Measurements from ENCODE around the gene CD300LF. TPM values are rescaled to one million over a fixed set of nuclear protein-coding genes. Genes with fewer than 3 reads are reported as not detected.

Gene CD300LF
- total RNA-seq, 1 donor from 2014 or later = 66.2 TPM

DNA sequence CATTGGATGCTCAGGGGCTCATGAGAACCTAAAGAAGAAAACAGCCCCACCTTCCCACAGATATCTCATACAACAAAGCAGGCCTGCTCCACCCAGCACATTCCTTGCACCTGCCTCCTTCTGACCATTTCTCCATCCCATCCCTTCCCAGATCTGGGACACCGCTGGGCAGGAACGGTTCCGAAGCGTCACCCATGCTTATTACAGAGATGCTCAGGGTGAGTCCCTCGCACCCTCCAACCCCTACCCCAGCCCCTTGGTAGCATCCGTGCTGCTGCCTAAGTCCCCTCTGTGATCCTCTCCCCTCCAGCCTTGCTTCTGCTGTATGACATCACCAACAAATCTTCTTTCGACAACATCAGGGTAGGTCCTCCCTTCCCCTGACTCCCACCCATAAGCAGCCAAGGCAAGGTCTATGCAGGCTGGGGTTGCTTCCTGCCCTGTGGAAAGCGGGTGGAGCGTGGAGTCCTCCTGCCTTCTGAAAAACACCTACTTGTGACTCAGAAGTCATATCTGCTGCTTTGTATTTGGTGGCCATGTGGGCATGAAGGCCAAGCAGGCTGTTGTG lies 30.3 kb upstream of the CD300LF start:
- peaks cover 21% of the 10 kb centered on the region for H3K27me3 ChIP-seq (ENCODE audit: low read depth)
- peaks cover 74% of the 10 kb centered on the region for H3K4me1 ChIP-seq
- no peak overlapping the region for H3K4me3 ChIP-seq
- H3K9me3 ChIP-seq = no peaks in the 10 kb centered on the region
- DNase-seq = no peak
- no peaks in the 10 kb centered on the region for H3K36me3 ChIP-seq
- TF ChIP-seq, protein P1, sequence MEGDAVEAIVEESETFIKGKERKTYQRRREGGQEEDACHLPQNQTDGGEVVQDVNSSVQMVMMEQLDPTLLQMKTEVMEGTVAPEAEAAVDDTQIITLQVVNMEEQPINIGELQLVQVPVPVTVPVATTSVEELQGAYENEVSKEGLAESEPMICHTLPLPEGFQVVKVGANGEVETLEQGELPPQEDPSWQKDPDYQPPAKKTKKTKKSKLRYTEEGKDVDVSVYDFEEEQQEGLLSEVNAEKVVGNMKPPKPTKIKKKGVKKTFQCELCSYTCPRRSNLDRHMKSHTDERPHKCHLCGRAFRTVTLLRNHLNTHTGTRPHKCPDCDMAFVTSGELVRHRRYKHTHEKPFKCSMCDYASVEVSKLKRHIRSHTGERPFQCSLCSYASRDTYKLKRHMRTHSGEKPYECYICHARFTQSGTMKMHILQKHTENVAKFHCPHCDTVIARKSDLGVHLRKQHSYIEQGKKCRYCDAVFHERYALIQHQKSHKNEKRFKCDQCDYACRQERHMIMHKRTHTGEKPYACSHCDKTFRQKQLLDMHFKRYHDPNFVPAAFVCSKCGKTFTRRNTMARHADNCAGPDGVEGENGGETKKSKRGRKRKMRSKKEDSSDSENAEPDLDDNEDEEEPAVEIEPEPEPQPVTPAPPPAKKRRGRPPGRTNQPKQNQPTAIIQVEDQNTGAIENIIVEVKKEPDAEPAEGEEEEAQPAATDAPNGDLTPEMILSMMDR (IDR thresholded peaks at IDR 0.05) = no peak
- H3K27ac ChIP-seq = no peak overlapping the region
- intact Hi-C loops (cut with DNase I) = no loop called here
- ATAC-seq = no peak

DNA sequence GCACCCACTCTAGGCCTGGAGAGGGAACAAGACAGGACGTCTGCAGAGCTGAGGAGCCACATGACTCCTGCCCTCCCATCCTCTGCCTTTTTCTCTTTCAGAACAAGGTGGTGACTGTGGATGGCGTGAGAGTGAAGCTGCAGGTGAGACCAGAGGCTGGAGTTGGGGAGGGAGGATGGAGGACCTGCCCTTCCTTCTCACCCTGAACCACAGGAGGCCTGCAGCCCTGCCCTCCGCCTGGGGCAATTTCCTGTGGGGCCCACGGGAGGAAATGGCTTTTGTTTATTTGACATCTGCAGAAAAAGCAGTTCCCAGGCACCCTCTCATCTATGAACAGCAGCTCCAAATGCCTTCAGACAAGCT lies 29.4 kb upstream of the CD300LF start:
- DNase-seq = no peak
- TF ChIP-seq, protein P1 (IDR thresholded peaks at IDR 0.05) = no peak
- Histone ChIP-seq H3K27me3 (ENCODE audit: low read depth) (peaks cover 31% of the 10 kb centered on the region), H3K9me3 (no peaks in the 10 kb centered on the region), H3K27ac (peak overlapping the region; percentile 46), H3K4me1 (peaks cover 74% of the 10 kb centered on the region), H3K4me3 (no peak overlapping the region), H3K36me3 (no peaks in the 10 kb centered on the region)
- intact Hi-C loops (cut with DNase I) = no loop called here
- ATAC-seq = no peak

DNA sequence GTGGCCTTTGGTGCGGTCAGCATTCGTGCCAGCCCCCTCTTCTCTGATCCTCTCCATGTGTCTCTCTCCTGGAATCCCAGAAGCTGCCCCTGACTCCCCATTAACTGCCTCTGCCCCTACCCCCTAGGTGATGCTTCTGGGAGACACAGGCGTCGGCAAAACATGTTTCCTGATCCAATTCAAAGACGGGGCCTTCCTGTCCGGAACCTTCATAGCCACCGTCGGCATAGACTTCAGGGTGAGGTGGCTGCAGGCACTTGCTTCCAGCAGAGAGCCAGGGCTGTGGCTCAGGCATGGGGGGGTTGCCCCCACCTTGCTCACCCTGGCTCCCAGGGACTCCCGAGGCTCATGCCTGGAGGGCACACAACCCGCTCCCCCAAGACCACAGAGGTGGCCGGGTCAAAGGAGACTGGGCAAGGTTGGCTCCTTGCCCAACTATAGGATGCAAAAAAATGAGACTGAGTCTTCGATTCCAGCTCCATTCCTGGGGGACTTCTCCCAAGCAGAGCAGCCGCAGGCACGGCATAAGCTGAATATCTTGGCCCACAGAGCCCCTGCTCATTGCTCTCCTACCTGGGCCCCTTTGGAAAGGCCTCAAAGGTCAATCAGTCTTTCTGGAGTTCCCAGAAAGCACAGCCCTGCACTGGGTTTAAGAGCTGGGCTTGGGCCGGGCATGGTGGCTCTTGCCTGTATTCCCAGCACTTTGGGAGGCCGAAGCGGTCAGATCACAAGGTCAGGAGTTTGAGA lies 28.1 kb upstream of the CD300LF start:
- Histone ChIP-seq H3K36me3 (no peaks in the 10 kb centered on the region), H3K4me1 (peaks cover 74% of the 10 kb centered on the region), H3K9me3 (no peaks in the 10 kb centered on the region), H3K27ac (no peak overlapping the region), H3K27me3 (ENCODE audit: low read depth) (peaks cover 31% of the 10 kb centered on the region), H3K4me3 (no peak overlapping the region)
- intact Hi-C loops (cut with DNase I) = no loop called here
- TF ChIP-seq, protein P1 (IDR thresholded peaks at IDR 0.05) = no peak
- DNase-seq (no peak), ATAC-seq (no peak)

DNA sequence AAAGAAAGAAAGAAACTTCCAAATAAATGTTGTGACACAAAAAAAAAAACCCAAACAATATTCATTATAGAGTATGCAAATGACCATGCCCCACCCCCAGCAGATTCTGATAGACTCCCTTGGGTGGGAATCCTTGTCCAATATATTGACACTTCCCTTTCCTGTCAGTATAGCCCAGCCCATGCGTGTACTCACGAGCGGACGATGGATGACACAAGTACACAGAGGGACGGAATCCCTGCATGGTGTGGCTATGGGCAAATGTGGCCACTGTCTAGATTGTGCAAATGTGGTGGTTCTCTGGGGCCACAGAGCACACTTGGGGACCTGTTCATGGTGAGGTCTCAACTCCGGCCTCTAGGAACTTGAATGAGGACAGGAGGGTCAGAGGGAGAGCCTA lies 27.4 kb upstream of the CD300LF start:
- Histone ChIP-seq H3K4me3 (no peak overlapping the region), H3K9me3 (no peaks in the 10 kb centered on the region), H3K36me3 (no peaks in the 10 kb centered on the region), H3K27me3 (ENCODE audit: low read depth) (peaks cover 31% of the 10 kb centered on the region), H3K27ac (no peak overlapping the region), H3K4me1 (peaks cover 67% of the 10 kb centered on the region)
- TF ChIP-seq, protein P1 (IDR thresholded peaks at IDR 0.05) = no peak
- ATAC-seq (no peak), DNase-seq (no peak)
- intact Hi-C loops (cut with DNase I) = no loop called here

DNA sequence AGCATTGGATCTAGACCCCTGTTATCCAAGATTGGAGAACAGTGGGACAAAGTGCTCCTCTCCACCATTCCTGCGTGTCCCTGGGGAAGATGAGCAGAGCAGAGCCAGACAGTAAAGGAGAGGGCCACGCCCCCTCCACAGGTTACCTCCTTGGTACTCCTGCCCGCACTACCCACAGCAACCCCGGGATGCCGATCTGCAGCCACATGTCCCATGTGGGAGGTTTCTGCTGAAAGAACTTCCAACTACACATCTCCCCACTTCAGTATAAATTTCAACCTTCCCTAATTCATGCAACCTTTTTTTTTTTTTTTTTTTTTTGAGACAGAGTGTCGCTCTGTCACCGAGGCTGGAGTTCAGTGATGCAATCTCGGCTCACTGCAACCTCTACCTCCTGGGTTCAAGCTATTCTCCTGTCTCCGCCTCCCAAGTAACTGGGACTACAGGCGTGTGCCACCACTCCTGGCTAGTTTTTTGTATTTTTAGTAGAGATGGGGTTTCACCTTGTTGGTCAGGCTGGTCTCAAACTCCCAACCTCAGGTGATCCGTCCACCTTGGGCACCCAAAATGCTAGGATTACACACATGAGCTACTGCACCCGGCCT lies 26.6 kb upstream of the CD300LF start:
- ATAC-seq = no peak

More for the DNA sequence above, 26.6 kb upstream of the CD300LF start:
- intact Hi-C loops (cut with DNase I) = no loop called here
- Histone ChIP-seq H3K4me3 (no peak overlapping the region), H3K4me1 (peaks cover 59% of the 10 kb centered on the region), H3K36me3 (no peaks in the 10 kb centered on the region), H3K27me3 (ENCODE audit: low read depth) (peaks cover 31% of the 10 kb centered on the region), H3K27ac (no peak overlapping the region), H3K9me3 (no peaks in the 10 kb centered on the region)
- TF ChIP-seq, protein P1 (IDR thresholded peaks at IDR 0.05) = no peak
- DNase-seq = no peak

Data from lower lobe of right lung (tissue), 2 donors.